ENCODE results near the gene GLIPR1.

DNA sequence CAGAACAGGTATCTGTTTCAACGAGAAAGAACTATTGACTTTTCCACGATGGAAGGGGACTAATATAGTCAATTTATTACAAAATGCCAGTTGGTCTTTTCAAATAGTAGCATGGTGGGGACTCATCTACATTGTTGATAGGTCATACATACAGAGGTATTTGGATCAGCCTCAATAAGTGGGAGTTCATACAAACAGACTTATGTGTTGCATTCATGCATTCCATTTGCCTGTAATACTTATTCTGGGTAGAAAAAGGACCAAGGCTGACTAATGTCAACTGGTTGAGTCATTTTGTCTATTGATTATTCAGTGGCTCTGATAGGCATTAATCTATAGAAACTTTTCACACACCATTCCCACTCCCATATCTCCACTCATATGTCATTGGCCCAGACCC, 41.5 kb upstream of the GLIPR1 start:
- TF ChIP-seq CTCF (IDR thresholded peaks at IDR 0.05) (no peak), POLR2A (IDR thresholded peaks at IDR 0.05) (no peak), POLR2AphosphoS5 (IDR thresholded peaks at IDR 0.05) (no peak)

Measured in prostate gland (tissue), 2 donors.